Measurements from ENCODE around the gene APOBEC3F.

- TF ChIP-seq CTCF (IDR thresholded peaks at IDR 0.05), result no peak
- no peak for TF ChIP-seq POLR2A (IDR thresholded peaks at IDR 0.05)
These were observed 44.6 kb upstream of the APOBEC3F start for GRCh38 chr22:38996105-38996504.
